Activated T-cell treated with anti-CD3 and anti-CD28 coated beads, Interleukin-2, amount 50 U/mL, for 4 hours (primary cell): ENCODE results near the gene HSPA1L. TPM values are rescaled to one million over a fixed set of nuclear protein-coding genes. Genes with fewer than 3 reads are reported as not detected.

Source experiments
- ATAC-seq, 2 donors: fragments of 200-7000 bp; cut with Tn5 transposase; one replicate each; pipeline ENCODE4 v1.10.0; 2021
- DNase-seq: peaks from one replicate; pipeline ENCODE4 v3.0.0-alpha.2; 2020
- H3K27me3 Mint-ChIP-seq: one replicate; pipeline ENCODE4 v1.8.0; 2021; ENCODE audit warnings: low read depth, mixed read lengths
- H3K36me3 Mint-ChIP-seq: one replicate; pipeline ENCODE4 v1.8.0; 2022; ENCODE audit warnings: mixed read lengths; ENCODE audit not compliant: insufficient read depth
- H3K4me1 Mint-ChIP-seq: one replicate; pipeline ENCODE4 v1.8.0; 2021; ENCODE audit warnings: low read depth, mixed read lengths
- H3K4me3 Mint-ChIP-seq: one replicate; pipeline ENCODE4 v1.8.0; 2021; ENCODE audit warnings: mild to moderate bottlenecking, moderate library complexity, mixed read lengths
- H3K9me3 Mint-ChIP-seq: one replicate; pipeline ENCODE4 v1.8.0; 2021; ENCODE audit warnings: mixed read lengths
- total RNA-seq, 3 donors: library from RNA; stranded (reverse); gene quantifications; one replicate each; pipeline ENCODE4 v1.2.1, GENCODE V29; 2021

The HSPA1L gene
- total RNA-seq, 3 donors from 2014 or later: 1.6 to 1.8 (median 1.7) TPM

GRCh38 chr6:31762878-31763618, 52.0 kb downstream of the HSPA1L start:
- DNase-seq: no peak
- ATAC-seq: no peak
- no peaks in the 10 kb centered on the region for H3K27me3 Mint-ChIP-seq
- H3K4me1 Mint-ChIP-seq: peaks cover 2% of the 10 kb centered on the region
- H3K9me3 Mint-ChIP-seq: no peaks in the 10 kb centered on the region
- H3K36me3 Mint-ChIP-seq: peaks cover 22% of the 10 kb centered on the region
- H3K4me3 Mint-ChIP-seq: no peak overlapping the region

- no peak for ATAC-seq
- H3K36me3 Mint-ChIP-seq: peaks cover 22% of the 10 kb centered on the region
- H3K4me1 Mint-ChIP-seq: peaks cover 2% of the 10 kb centered on the region
- no peak for DNase-seq
- no peak within 1 kb of the TSS for H3K4me3 Mint-ChIP-seq
- H3K9me3 Mint-ChIP-seq: no peaks in the 10 kb centered on the region
- no peaks in the 10 kb centered on the region for H3K27me3 Mint-ChIP-seq
These were observed 52.7 kb downstream of the HSPA1L start, which contains the start of gene SAPCD1 for GRCh38 chr6:31762356-31762755. TSS of gene SAPCD1 (plus strand) at chr6:31762656. CDS start at chr6:31763055, 399 bp downstream.

- Mint-ChIP-seq H3K36me3 (peaks cover 22% of the 10 kb centered on the region), H3K4me3 (no peak overlapping the region), H3K4me1 (peaks cover 2% of the 10 kb centered on the region), H3K27me3 (no peaks in the 10 kb centered on the region), H3K9me3 (no peaks in the 10 kb centered on the region)
- ATAC-seq (no peak), DNase-seq (no peak)
These were observed 53.7 kb downstream of the HSPA1L start for GRCh38 chr6:31761343-31761742.

DNA sequence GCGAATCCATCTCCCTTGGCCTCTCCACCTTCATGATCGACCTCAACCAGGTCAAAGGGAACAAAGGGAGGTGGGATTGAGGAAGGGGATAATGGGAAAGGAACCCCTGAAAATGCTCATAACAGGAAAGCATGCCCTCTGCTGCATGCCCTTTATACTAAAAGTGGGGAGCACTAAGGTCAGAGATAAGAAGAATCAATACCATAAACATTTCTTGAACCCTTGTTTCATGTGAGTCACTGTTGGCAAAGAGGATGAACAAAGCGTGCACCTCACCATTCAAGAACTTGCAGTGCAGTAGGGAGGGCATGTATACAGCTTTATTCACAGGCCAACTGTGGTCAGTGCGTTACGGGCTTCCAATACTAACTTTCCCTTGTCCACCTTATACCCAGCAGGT, 54.3 kb downstream of the HSPA1L start:
- DNase-seq: no peak
- H3K36me3 Mint-ChIP-seq: peaks cover 22% of the 10 kb centered on the region

More for the DNA sequence above, 54.3 kb downstream of the HSPA1L start:
- no peak overlapping the region for H3K4me3 Mint-ChIP-seq
- no peak for ATAC-seq
- H3K27me3 Mint-ChIP-seq: no peaks in the 10 kb centered on the region
- no peaks in the 10 kb centered on the region for H3K9me3 Mint-ChIP-seq
- H3K4me1 Mint-ChIP-seq: peaks cover 2% of the 10 kb centered on the region

Other genes with a start within 250 kb of the HSPA1L start
- gene LTA, start 243.0 kb downstream of the HSPA1L start, total RNA-seq: 1,000 to 10,000 TPM; 1,238 to 1,641 (median 1,296) TPM
- 100 to 1,000 TPM; 485 to 701 (median 587) TPM for gene TNF, start 239.7 kb downstream of the HSPA1L start, total RNA-seq
- gene LTB, start 232.9 kb downstream of the HSPA1L start, total RNA-seq: 100 to 1,000 TPM; 161 to 210 (median 186) TPM
- 1 to 10 TPM; 4.8 to 7.9 (median 7.0) TPM for gene LST1, start 229.0 kb downstream of the HSPA1L start, total RNA-seq
- gene NCR3, start 222.3 kb downstream of the HSPA1L start, total RNA-seq: 10 to 100 TPM in 1 of 3 donors, 1 to 10 TPM in 2; 6.0 to 27.3 (median 8.4) TPM
- 10 to 100 TPM; 18.5 to 57.5 (median 36.5) TPM for gene AIF1, start 200.0 kb downstream of the HSPA1L start, total RNA-seq
- gene PRRC2A, start 194.6 kb downstream of the HSPA1L start, total RNA-seq: 100 to 1,000 TPM; 290 to 309 (median 306) TPM
- 100 to 1,000 TPM; 403 to 418 (median 411) TPM for gene BAG6, start 162.6 kb downstream of the HSPA1L start, total RNA-seq
- 1 to 10 TPM; 1.8 to 2.8 (median 2.1) TPM for gene APOM, start 159.4 kb downstream of the HSPA1L start, total RNA-seq
- 10 to 100 TPM; 17.1 to 18.3 (median 18.2) TPM for gene C6orf47, start 154.5 kb downstream of the HSPA1L start, total RNA-seq
- 10 to 100 TPM; 34.9 to 37.8 (median 37.5) TPM for gene GPANK1, start 150.3 kb downstream of the HSPA1L start, total RNA-seq
- gene CSNK2B, start 149.2 kb downstream of the HSPA1L start, total RNA-seq: 100 to 1,000 TPM; 301 to 311 (median 307) TPM
- gene LY6G5B, start 145.3 kb downstream of the HSPA1L start, total RNA-seq: 10 to 100 TPM; 22.6 to 24.0 (median 22.9) TPM
- gene LY6G5C, start 134.2 kb downstream of the HSPA1L start, total RNA-seq: 1 to 10 TPM; 2.3 to 3.8 (median 3.1) TPM
- 10 to 100 TPM; 33.9 to 38.1 (median 35.2) TPM for gene ABHD16A, start 112.0 kb downstream of the HSPA1L start, total RNA-seq
- not detected for gene LY6G6F, start 108.4 kb downstream of the HSPA1L start, total RNA-seq
- gene LY6G6D, start 99.9 kb downstream of the HSPA1L start, total RNA-seq: not detected
- gene LY6G6C, start 93.5 kb downstream of the HSPA1L start, total RNA-seq: not detected
- gene MPIG6B, start 91.9 kb downstream of the HSPA1L start, total RNA-seq: under 1 TPM in 2 of 3 donors, not detected in 1; 0.33 to 0.55 TPM
- gene DDAH2, start 86.0 kb downstream of the HSPA1L start, total RNA-seq: 1 to 10 TPM; 3.4 to 3.9 (median 3.5) TPM
- 100 to 1,000 TPM; 344 to 370 (median 353) TPM for gene CLIC1, start 78.8 kb downstream of the HSPA1L start, total RNA-seq
- gene MSH5, start 75.3 kb downstream of the HSPA1L start, total RNA-seq: 10 to 100 TPM; 30.9 to 35.4 (median 34.3) TPM
- 10 to 100 TPM in 2 of 3 donors, 1 to 10 TPM in 1; 9.4 to 12.2 (median 12.1) TPM for gene SAPCD1, start 52.6 kb downstream of the HSPA1L start, total RNA-seq
- gene VWA7, start 38.0 kb downstream of the HSPA1L start, total RNA-seq: 1 to 10 TPM; 1.4 TPM
- gene VARS1, start 19.5 kb downstream of the HSPA1L start, total RNA-seq: 100 to 1,000 TPM; 231 to 263 (median 234) TPM
- gene LSM2, start 8.3 kb downstream of the HSPA1L start, total RNA-seq: 100 to 1,000 TPM; 163 to 192 (median 184) TPM
- gene HSPA1A, start 260 bp upstream of the HSPA1L start, total RNA-seq: 10 to 100 TPM; 33.3 to 38.1 (median 34.2) TPM
- 10 to 100 TPM; 76.1 to 97.7 (median 93.0) TPM for gene HSPA1B, start 12.5 kb upstream of the HSPA1L start, total RNA-seq
- gene NEU1, start 47.5 kb upstream of the HSPA1L start, total RNA-seq: 10 to 100 TPM; 25.6 to 26.7 (median 26.0) TPM
- gene SLC44A4, start 63.7 kb upstream of the HSPA1L start, total RNA-seq: under 1 TPM; 0.13 to 0.60 (median 0.20) TPM
- 10 to 100 TPM; 52.8 to 70.9 (median 67.8) TPM for gene EHMT2, start 82.4 kb upstream of the HSPA1L start, total RNA-seq
- 1 to 10 TPM; 3.5 to 6.1 (median 5.4) TPM for gene ZBTB12, start 86.8 kb upstream of the HSPA1L start, total RNA-seq
- gene C2, start 112.4 kb upstream of the HSPA1L start, total RNA-seq: 1 to 10 TPM in 1 of 3 donors, under 1 TPM in 2; 0.56 to 1.0 (median 0.95) TPM
- gene CFB, start 130.8 kb upstream of the HSPA1L start, total RNA-seq: 1 to 10 TPM in 2 of 3 donors, under 1 TPM in 1; 0.42 to 1.5 (median 1.4) TPM
- 100 to 1,000 TPM; 107 to 111 (median 109) TPM for gene NELFE, start 143.7 kb upstream of the HSPA1L start, total RNA-seq
- 100 to 1,000 TPM; 123 to 157 (median 132) TPM for gene SKIC2, start 143.9 kb upstream of the HSPA1L start, total RNA-seq
- 1 to 10 TPM; 7.1 to 9.0 (median 8.9) TPM for gene DXO, start 156.9 kb upstream of the HSPA1L start, total RNA-seq
- gene C4A, start 166.8 kb upstream of the HSPA1L start, total RNA-seq: 1 to 10 TPM; 4.3 to 5.9 (median 5.3) TPM
- 1 to 10 TPM; 4.9 to 5.3 (median 5.2) TPM for gene C4B, start 199.5 kb upstream of the HSPA1L start, total RNA-seq
- 1 to 10 TPM in 1 of 3 donors, under 1 TPM in 2; 0.74 to 1.0 (median 0.84) TPM for gene CYP21A2, start 223.1 kb upstream of the HSPA1L start, total RNA-seq